K562 (cell line): ENCODE data around the gene SKIL. TPM values are rescaled to one million over a fixed set of nuclear protein-coding genes. Genes with fewer than 3 reads are reported as not detected.

Source experiments
- ATAC-seq: fragments of 200-7000 bp; cut with Tn5 transposase; 3 replicates; pipeline ENCODE4 v1.9.1; 2020; ENCODE audit warnings: moderate library complexity
- BruUV-seq: library from RNA; stranded (reverse); fragments of 400-500 nt; replicated peaks from 2 replicates; lab custom pipeline; 2021; lab: Mats Ljungman, UMichigan
- CTCF ChIA-PET: fragments of 300-600 bp; formaldehyde crosslinking; extraction: SDS; loops from one replicate; lab custom pipeline; 2021; ENCODE audit warnings: low intra/inter-chr PET ratio; lab: Yijun Ruan, JAX
- POLR2A ChIA-PET: fragments of 300-600, 350-650 bp; sonication (Branson Sonifier 250); formaldehyde crosslinking; extraction: SDS; loops from one replicate; lab custom pipeline; 2021; ENCODE audit warnings: antibody characterized with exemption, inconsistent platforms; lab: Yijun Ruan, JAX
- DNase-seq, 4 experiments: peaks; one replicate each; pipeline versions ENCODE4 v3.0.0 to v3.0.0-alpha.2; 2011 to 2018; ENCODE audit warnings: low spot score in 3 of 4, mixed read lengths in 3 of 4; ENCODE audit errors: extremely low read depth in 1 of 4
- FAIRE-seq: peaks from 2 replicates; lab custom pipeline; 2011; peaks lifted over from hg19 to GRCh38; lab: Jason Lieb, UNC
- H2AFZ ChIP-seq: 2 replicates; pipeline ENCODE4 v1.6.0; 2011; ENCODE audit warnings: low read depth, low read length, control low read depth, inconsistent platforms
- H3K27ac ChIP-seq: fragments of 200-600 bp; 3 replicates; pipeline ENCODE4 v1.8.0; 2011; ENCODE audit warnings: low read depth, mild to moderate bottlenecking, control low read depth, inconsistent platforms, low read length, moderate library complexity, mixed read lengths; ENCODE audit errors: extremely low read depth
- H3K27me3 ChIP-seq, 2 experiments: fragments of 300-600 bp in 1 of 2; 2 replicates in 1 of 2; 3 replicates in 1 of 2; pipeline versions ENCODE4 v1.6.0 to v1.8.0; 2011; ENCODE audit warnings: inconsistent platforms in 2 of 2, low read length in 2 of 2, mild to moderate bottlenecking in 1 of 2, mixed read lengths in 1 of 2, moderate library complexity in 1 of 2; ENCODE audit not compliant: control insufficient read depth in 2 of 2, insufficient read depth in 2 of 2
- H3K36me3 ChIP-seq: fragments of 300-600 bp; 3 replicates; pipeline ENCODE4 v1.8.0; 2011; ENCODE audit warnings: mild to moderate bottlenecking, low read length, inconsistent platforms; ENCODE audit not compliant: control insufficient read depth, insufficient read depth
- H3K4me1 ChIP-seq, 2 experiments: fragments of 200-600 bp in 1 of 2; replicated peaks in 1 of 2; 2 replicates in 1 of 2; 3 replicates in 1 of 2; pipeline versions ENCODE4 v1.5.1 to v1.8.0; 2011; ENCODE audit warnings: inconsistent platforms in 2 of 2, low read length in 2 of 2, mild to moderate bottlenecking in 1 of 2, mixed read lengths in 1 of 2, moderate library complexity in 1 of 2; ENCODE audit not compliant: control insufficient read depth in 2 of 2, insufficient read depth in 2 of 2
- H3K4me2 ChIP-seq: 2 replicates; pipeline ENCODE4 v1.6.1; 2011; ENCODE audit warnings: low read length, control low read depth, inconsistent platforms, mixed read lengths; ENCODE audit not compliant: insufficient read depth
- H3K4me3 ChIP-seq: fragments of 200-600 bp; sonication (generic), shearing (Covaris generic); 2 replicates; pipeline ENCODE4 v1.5.1; 2016; ENCODE audit warnings: control low read depth, inconsistent platforms
- H3K79me2 ChIP-seq: fragments of 200-600 bp; 3 replicates; pipeline ENCODE4 v1.8.0; 2011; ENCODE audit warnings: low read length, inconsistent platforms; ENCODE audit not compliant: control insufficient read depth, insufficient read depth
- H3K9ac ChIP-seq, 2 experiments: 2 replicates each; pipeline versions ENCODE4 v1.6.0 to v1.6.1; 2011; ENCODE audit warnings: low read depth in 2 of 2, low read length in 2 of 2, control low read depth in 1 of 2, inconsistent platforms in 1 of 2, mild to moderate bottlenecking in 1 of 2, mixed read lengths in 1 of 2; ENCODE audit not compliant: insufficient read depth in 1 of 2
- H3K9me1 ChIP-seq: one replicate; pipeline ENCODE4 v1.6.0; 2011; ENCODE audit warnings: inconsistent platforms, mild to moderate bottlenecking, low read length, moderate library complexity; ENCODE audit not compliant: control insufficient read depth, insufficient read depth
- H3K9me3 ChIP-seq: replicated peaks from 2 replicates; pipeline ENCODE4 v1.5.1; 2011; ENCODE audit warnings: low read depth, low read length, inconsistent platforms; ENCODE audit not compliant: control insufficient read depth, insufficient read depth
- H4K20me1 ChIP-seq: replicated peaks from 2 replicates; pipeline ENCODE4 v1.6.1; 2011; ENCODE audit warnings: low read length, inconsistent platforms, mixed read lengths; ENCODE audit not compliant: control insufficient read depth, insufficient read depth
- BMI1 ChIP-seq: fragments of 150-350 bp; IDR thresholded peaks from 2 replicates; pipeline ENCODE4 v1.6.1; 2014; ENCODE audit warnings: low read length
- GTF2E2 ChIP-seq: fragments of 200-800 bp; sonication (Bioruptor generic); IDR thresholded peaks from 2 replicates; pipeline ENCODE4 v1.6.1; 2016; ENCODE audit warnings: missing genetic modification characterization, missing compliant biosample characterization
- LCOR ChIP-seq: sonication (generic); formaldehyde crosslinking; IDR thresholded peaks from 2 replicates; pipeline ENCODE4 v1.8.0; 2022; ENCODE audit warnings: mild to moderate bottlenecking, missing genetic modification reagents
- MBD1 ChIP-seq: fragments of 250-450 bp; sonication (Bioruptor Pico); IDR thresholded peaks from 2 replicates; pipeline ENCODE4 v1.8.0; 2022; ENCODE audit warnings: inconsistent platforms
- MCM7 ChIP-seq, 2 experiments: fragments of 450-650 bp; IDR thresholded peaks; 2 replicates each; pipeline ENCODE4 v1.6.1; 2016 to 2018
- NR2C1 ChIP-seq, 2 experiments: fragments of 450-650 bp; IDR thresholded peaks; 2 replicates each; pipeline ENCODE4 v1.6.1; 2017; ENCODE audit warnings: mild to moderate bottlenecking in 2 of 2, antibody characterized with exemption in 1 of 2, inconsistent platforms in 1 of 2, missing compliant biosample characterization in 1 of 2, missing genetic modification characterization in 1 of 2
- NR4A1 ChIP-seq, 2 experiments: fragments of 250-450 bp in 1 of 2; fragments of 450-650 bp in 1 of 2; sonication (Bioruptor Pico) in 1 of 2; IDR thresholded peaks; 2 replicates each; pipeline versions ENCODE4 v1.4.0 to v1.6.1; 2016 to 2020; ENCODE audit warnings: mild to moderate bottlenecking in 2 of 2, missing compliant biosample characterization in 1 of 2, missing genetic modification characterization in 1 of 2, moderate library complexity in 1 of 2
- POLR2AphosphoS2 ChIP-seq: IDR thresholded peaks from 2 replicates; pipeline ENCODE4 v1.6.1; 2012; ENCODE audit warnings: low read length, improper control_type of control experiment
- PYGO2 ChIP-seq: fragments of 450-650 bp; IDR thresholded peaks from 2 replicates; pipeline ENCODE4 v1.6.1; 2016; ENCODE audit warnings: mild to moderate bottlenecking, missing genetic modification characterization, moderate library complexity, missing compliant biosample characterization
- THAP12 ChIP-seq: fragments of 250-450 bp; sonication (Bioruptor Pico); IDR thresholded peaks from 2 replicates; pipeline ENCODE4 v1.9.0; 2021; ENCODE audit warnings: mild to moderate bottlenecking, inconsistent platforms
- ZNF224 ChIP-seq: sonication (generic); formaldehyde crosslinking; IDR thresholded peaks from 2 replicates; pipeline ENCODE4 v1.8.0; 2022; ENCODE audit warnings: mild to moderate bottlenecking, missing genetic modification reagents
- ZSCAN29 ChIP-seq: fragments of 450-650 bp; IDR thresholded peaks from 2 replicates; pipeline ENCODE4 v1.6.1; 2017
- WGBS: fragments of 100-300 bp; shearing (Covaris generic); methylation state at CpG from one replicate; pipeline ENCODE4 v1.1.6; 2016; ENCODE audit warnings: low coverage, mixed read lengths; ENCODE audit not compliant: insufficient coverage; ENCODE audit errors: missing lambda C conversion rate; 5-methylcytosine and 5-hydroxymethylcytosine counted together
- in situ Hi-C: fragments of 300-500 bp; cut with MboI; formaldehyde crosslinking; loops from 4 replicates; pipeline ENCODE4 v1.15.0; 2018; ENCODE audit warnings: inconsistent platforms, mixed read lengths
- intact Hi-C: fragments of 100-400 bp; cut with micrococcal nuclease; formaldehyde crosslinking; loops from 2 replicates; pipeline ENCODE4 v1.14.2; 2022
- polyA plus RNA-seq, 8 experiments: library from polyadenylated mRNA; depleted of rRNA in 4 of 8; stranded (reverse) in 5 of 8; unstranded in 3 of 8; fragments of >200 nt; fragmentation: Nextera tagmentation in 2 of 8; fragmentation: Illumina TruSeq in 1 of 8; extraction: Ambion mirVana in 2 of 8; extraction: Trizol in 1 of 8; gene quantifications; 2 replicates each; pipeline versions ENCODE4 v1.2.1 to v1.2.3, GENCODE V29; 2011 to 2014; ENCODE audit warnings: inconsistent platforms in 1 of 8, missing spikeins in 1 of 8
- total RNA-seq, 7 experiments: library from RNA; depleted of rRNA in 6 of 7; stranded (reverse); fragments of >200 nt in 6 of 7; fragmentation: Illumina TruSeq in 2 of 7; extraction: Trizol in 2 of 7; gene quantifications; 2 replicates each; pipeline versions ENCODE4 v1.2.1 to v1.2.3, GENCODE V29; 2011 to 2021; ENCODE audit warnings: low replicate concordance in 1 of 7

The SKIL gene
- total and polyA plus RNA-seq, 9 of the 15 experiments (the other 6 are each of a cell fraction or from before 2014, with no cell fraction given) = 4.3 to 19.1 (median 9.7) TPM

GRCh38 chr3:170397685-170398084 lies 40.2 kb downstream of the SKIL start:
- Histone ChIP-seq H3K27ac (no peak overlapping the region), H3K4me3 (no peak overlapping the region), H3K27me3 (no peaks in the 10 kb centered on the region), H3K4me2 (no peak overlapping the region), H3K9me3 (no peaks in the 10 kb centered on the region), H3K9me1 (no peaks in the 10 kb centered on the region), H3K36me3 (no peaks in the 10 kb centered on the region), H3K4me1 (no peaks in the 10 kb centered on the region), H2AFZ (no peak overlapping the region), H3K9ac (no peak overlapping the region), H4K20me1 (no peaks in the 10 kb centered on the region), H3K79me2 (no peaks in the 10 kb centered on the region)
- CTCF ChIA-PET = no interaction called here
- no TSS peak for BruUV-seq
- intact Hi-C loops (no loop called here), in situ Hi-C loops (no loop called here)
- TF ChIP-seq NR2C1 (IDR thresholded peaks at IDR 0.05) = no peak
- TF ChIP-seq NR2C1 (tag; IDR thresholded peaks at IDR 0.05) = no peak
- ATAC-seq (peak; percentile 33; the same call in 2 of the 3 replicates), DNase-seq (no peak), FAIRE-seq (no peak)
- 77% methylated on average over 6 of the region's 6 CpGs for WGBS
- POLR2A ChIA-PET = no interaction called here

- FAIRE-seq (no peak), ATAC-seq (no peak), DNase-seq (no peak)
- Histone ChIP-seq H3K79me2 (no peaks in the 10 kb centered on the region), H3K27ac (no peak overlapping the region), H3K4me2 (no peak overlapping the region), H3K27me3 (no peaks in the 10 kb centered on the region), H3K9ac (no peak overlapping the region), H3K9me3 (no peaks in the 10 kb centered on the region), H3K9me1 (no peaks in the 10 kb centered on the region), H3K4me3 (no peak overlapping the region), H3K4me1 (no peaks in the 10 kb centered on the region), H3K36me3 (no peaks in the 10 kb centered on the region), H2AFZ (no peak overlapping the region), H4K20me1 (no peaks in the 10 kb centered on the region)
- CTCF ChIA-PET = no interaction called here
- intact Hi-C loops (no loop called here), in situ Hi-C loops (loop anchor here (10.0 kb wide), 1 partner anchor 90 kb away; no protein-coding TSS in a partner anchor)
- no TSS peak for BruUV-seq
- POLR2A ChIA-PET = no interaction called here
- no peak for TF ChIP-seq MBD1 (CRISPR knock-in tag)
- TF ChIP-seq LCOR (CRISPR knock-in tag) = no peak
- TF ChIP-seq BMI1 = no peak
- no peak for TF ChIP-seq ZSCAN29
- no peak for TF ChIP-seq THAP12
- TF ChIP-seq GTF2E2 = no peak
- no peak for TF ChIP-seq MCM7 (IDR thresholded peaks at IDR 0.05)
- TF ChIP-seq ZNF224 (CRISPR knock-in tag) = no peak
- TF ChIP-seq PYGO2 (tag) = no peak
- TF ChIP-seq NR4A1 (CRISPR knock-in tag; IDR thresholded peaks at IDR 0.05) = no peak
- no peak for TF ChIP-seq NR4A1 (tag; IDR thresholded peaks at IDR 0.05)
- no peak for TF ChIP-seq POLR2AphosphoS2
Measured at GRCh38 chr3:170405101-170405500, 47.6 kb downstream of the SKIL start.
